ENCODE data around the gene SWT1.

DNA sequence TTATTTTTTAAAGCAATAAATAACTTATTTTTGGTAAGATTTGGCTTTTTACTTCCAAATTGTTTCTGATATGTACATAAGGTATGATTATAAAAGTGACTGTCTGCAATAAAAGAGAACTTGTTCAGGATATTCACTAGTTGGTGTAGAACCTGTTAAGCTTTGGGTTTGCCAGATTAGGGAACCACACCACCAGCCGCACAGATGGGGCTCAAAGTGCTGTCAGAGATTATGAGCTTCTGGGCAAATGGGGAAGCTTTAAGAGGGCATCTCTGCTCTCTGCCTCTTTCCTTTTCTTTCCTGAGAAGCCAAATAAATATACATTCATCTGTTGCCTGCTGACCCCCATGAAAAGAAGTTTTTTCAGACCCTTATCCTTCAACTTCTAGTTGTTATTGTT is 134.7 kb downstream of the SWT1 start:
- TF ChIP-seq TAF1 (IDR thresholded peaks at IDR 0.05; ENCODE audit: low read depth, low read length) (no peak), PAX5 (IDR thresholded peaks at IDR 0.05; ENCODE audit: insufficient read depth, low read length, severe bottlenecking) (no peak)

Data from GM12891 (cell line).